PC-9 (cell line): Measurements from ENCODE around the gene EVA1C. TPM values are rescaled to one million over a fixed set of nuclear protein-coding genes. Genes with fewer than 3 reads are reported as not detected.
"Not testable (repeated sequence)": the region's sequence is repeated elsewhere in the genome, so short reads cannot be mapped to it uniquely, and the experiment has no call there.

ENCODE experiments used
- BruUV-seq: library from RNA; stranded (reverse); fragments of 400-500 nt; replicated peaks from 2 replicates; lab custom pipeline; 2021; lab: Mats Ljungman, UMichigan
- CTCF ChIA-PET: fragments of 300-600 bp; sonication (Branson Sonifier 250); formaldehyde crosslinking; loops from one replicate; lab custom pipeline; 2022; ENCODE audit warnings: antibody characterized with exemption; lab: Charles Lee
- POLR2A ChIA-PET: fragments of 300-600 bp; sonication (Branson Sonifier 250); formaldehyde crosslinking; loops from one replicate; lab custom pipeline; 2022; ENCODE audit warnings: antibody characterized with exemption; ENCODE audit not compliant: unreplicated experiment; lab: Charles Lee
- DNase-seq, 2 experiments: peaks; one replicate each; pipeline versions ENCODE4 v3.0.0 to v3.0.0-alpha.2; 2015 to 2022; ENCODE audit warnings: mixed read lengths in 1 of 2
- H2AFZ ChIP-seq: fragments of 200-600 bp; sonication (generic); 2 replicates; pipeline ENCODE4 v1.8.1; 2017; ENCODE audit warnings: antibody characterized with exemption
- H3F3A ChIP-seq: fragments of 200-600 bp; sonication (generic); 2 replicates; pipeline ENCODE4 v1.8.1; 2017; ENCODE audit warnings: antibody characterized with exemption, mild to moderate bottlenecking, low read depth; ENCODE audit not compliant: insufficient read depth
- H3K27ac ChIP-seq: fragments of 200-600 bp; sonication (generic); 2 replicates; pipeline ENCODE4 v1.6.1; 2016; ENCODE audit warnings: mixed run types
- H3K27me3 ChIP-seq: fragments of 200-600 bp; sonication (generic); 2 replicates; pipeline ENCODE4 v1.6.1; 2016; ENCODE audit warnings: low read depth, mixed run types; ENCODE audit not compliant: insufficient read depth
- H3K36me3 ChIP-seq: fragments of 200-600 bp; sonication (generic); 2 replicates; pipeline ENCODE4 v1.6.1; 2016; ENCODE audit warnings: low read depth, mixed run types
- H3K4me1 ChIP-seq: fragments of 200-600 bp; sonication (generic); replicated peaks from 2 replicates; pipeline ENCODE4 v1.6.1; 2016; ENCODE audit warnings: mixed run types; ENCODE audit not compliant: insufficient read depth
- H3K4me2 ChIP-seq: fragments of 200-600 bp; sonication (generic); 2 replicates; pipeline ENCODE4 v1.6.1; 2017; ENCODE audit warnings: mixed run types
- H3K4me3 ChIP-seq: fragments of 200-600 bp; sonication (generic); 2 replicates; pipeline ENCODE4 v1.6.1; 2016; ENCODE audit warnings: mixed run types
- H3K79me2 ChIP-seq: fragments of 200-600 bp; sonication (generic); 2 replicates; pipeline ENCODE4 v1.6.1; 2017; ENCODE audit warnings: low read depth, mixed run types
- H3K9me2 ChIP-seq: fragments of 200-600 bp; sonication (generic); 2 replicates; pipeline ENCODE4 v1.8.1; 2017; ENCODE audit warnings: mild to moderate bottlenecking; ENCODE audit not compliant: insufficient read depth
- H3K9me3 ChIP-seq: fragments of 200-600 bp; sonication (generic); 2 replicates; pipeline ENCODE4 v1.8.1; 2016; ENCODE audit warnings: low read depth; ENCODE audit not compliant: insufficient read depth
- H4K20me1 ChIP-seq: fragments of 200-600 bp; sonication (generic); 2 replicates; pipeline ENCODE4 v1.8.1; 2017; ENCODE audit not compliant: insufficient read depth
- EZH2 ChIP-seq: fragments of 200-600 bp; sonication (generic); IDR thresholded peaks from 2 replicates; pipeline ENCODE4 v1.8.0; 2017; ENCODE audit warnings: antibody characterized with exemption, low read depth
- intact Hi-C: fragments of 100-400 bp; cut with micrococcal nuclease; formaldehyde crosslinking; loops from one replicate; pipeline ENCODE4 v1.10.0; 2022; ENCODE audit not compliant: unreplicated experiment
- total RNA-seq: library from RNA; stranded (reverse); gene quantifications from 2 replicates; pipeline ENCODE4 v1.2.3, GENCODE V29; 2021
- TF ChIP-seq, protein P1 (sequence below): fragments of 200-600 bp; sonication (generic); conservative IDR thresholded peaks from 2 replicates; pipeline ENCODE4 v1.6.1; 2017; ENCODE audit warnings: mixed run types, antibody characterized with exemption, mild to moderate bottlenecking, moderate library complexity

Gene EVA1C
- total RNA-seq, 1 experiment from 2014 or later = 3.0 TPM

DNA sequence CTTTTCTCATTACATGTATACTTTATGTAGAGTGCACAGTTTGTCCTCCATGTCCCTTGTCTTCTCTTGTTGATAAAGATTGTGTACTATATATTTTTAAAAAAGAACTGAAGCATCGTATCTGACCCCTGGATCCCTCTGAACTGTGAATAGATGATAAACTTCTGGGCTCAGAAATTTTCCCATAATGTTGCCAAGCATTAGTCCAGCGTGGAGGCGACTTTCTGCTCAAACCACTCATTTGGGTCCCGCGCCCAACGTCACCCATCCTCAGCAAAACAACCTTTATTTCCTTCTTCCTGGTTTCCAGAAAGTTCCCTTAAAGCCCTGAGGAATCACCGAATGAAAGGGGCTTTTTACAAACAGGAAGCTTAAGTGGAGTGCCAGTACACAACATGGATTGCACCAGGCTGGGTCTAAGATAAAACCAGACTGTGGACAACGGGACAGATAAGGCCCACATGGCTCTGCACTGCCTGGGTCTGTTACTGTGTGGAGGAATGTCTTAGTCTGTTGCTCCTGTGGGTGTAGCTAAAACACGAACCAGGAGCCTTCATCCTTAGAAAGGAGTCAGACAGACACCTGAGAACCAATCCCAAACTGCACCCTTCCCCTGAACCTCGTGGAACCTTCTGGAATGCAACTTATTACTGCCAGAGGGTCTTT is 15.6 kb downstream of the EVA1C start:
- no peaks in the 10 kb centered on the region for H3K4me1 ChIP-seq
- no peaks in the 10 kb centered on the region for H3K79me2 ChIP-seq

DNA sequence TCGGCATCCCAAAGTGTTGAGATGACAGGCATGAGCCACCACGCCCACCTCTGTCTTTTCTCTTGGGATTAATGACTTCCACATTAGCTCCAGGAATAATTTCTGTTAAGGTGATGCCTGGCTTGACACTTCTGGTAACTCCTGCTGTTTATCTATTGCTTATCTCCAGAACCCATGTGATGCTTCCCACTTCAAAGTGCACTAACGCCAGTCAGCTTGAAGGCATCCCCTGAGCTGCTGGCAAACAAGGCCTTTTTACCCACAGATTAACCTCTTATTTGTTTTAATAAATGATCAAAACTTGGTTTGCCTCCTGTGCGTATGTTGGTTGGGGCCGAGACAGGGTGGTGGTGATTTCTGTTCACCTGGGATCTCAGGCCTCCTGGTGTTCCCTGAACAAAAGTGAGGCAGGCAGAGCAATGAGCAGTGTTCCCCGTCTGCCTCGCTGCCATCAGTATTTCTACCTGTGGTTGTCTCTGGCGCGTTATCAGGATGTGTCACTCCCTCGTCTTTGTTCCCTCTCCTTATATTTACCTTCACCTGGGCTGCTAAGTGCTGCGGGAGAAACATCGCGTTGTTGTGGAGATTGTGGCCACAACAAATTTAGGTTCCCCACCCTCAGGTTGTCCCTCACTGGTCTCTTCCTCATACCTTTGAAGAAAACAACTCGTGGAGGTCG is 20.6 kb downstream of the EVA1C start:
- H2AFZ ChIP-seq, BruUV-seq, H3K9me2 ChIP-seq, POLR2A ChIA-PET, H3K36me3 ChIP-seq, H3K27ac ChIP-seq, H3K27me3 ChIP-seq, H3K4me1 ChIP-seq, H3K9me3 ChIP-seq, CTCF ChIA-PET, H3F3A ChIP-seq, H3K79me2 ChIP-seq, H3K4me3 ChIP-seq, H4K20me1 ChIP-seq: not testable (repeated sequence)
- intact Hi-C loops = loop anchor here (2.0 kb wide), 2 partner anchors 24 to 40 kb away; partner anchors contain the start of gene URB1
- H3K4me2 ChIP-seq = peak overlapping the region; percentile 38
- DNase-seq = peak; percentile 76 to 92

More for the DNA sequence above, 15.6 kb downstream of the EVA1C start:
- no peak for TF ChIP-seq EZH2
- TF ChIP-seq, protein P1, sequence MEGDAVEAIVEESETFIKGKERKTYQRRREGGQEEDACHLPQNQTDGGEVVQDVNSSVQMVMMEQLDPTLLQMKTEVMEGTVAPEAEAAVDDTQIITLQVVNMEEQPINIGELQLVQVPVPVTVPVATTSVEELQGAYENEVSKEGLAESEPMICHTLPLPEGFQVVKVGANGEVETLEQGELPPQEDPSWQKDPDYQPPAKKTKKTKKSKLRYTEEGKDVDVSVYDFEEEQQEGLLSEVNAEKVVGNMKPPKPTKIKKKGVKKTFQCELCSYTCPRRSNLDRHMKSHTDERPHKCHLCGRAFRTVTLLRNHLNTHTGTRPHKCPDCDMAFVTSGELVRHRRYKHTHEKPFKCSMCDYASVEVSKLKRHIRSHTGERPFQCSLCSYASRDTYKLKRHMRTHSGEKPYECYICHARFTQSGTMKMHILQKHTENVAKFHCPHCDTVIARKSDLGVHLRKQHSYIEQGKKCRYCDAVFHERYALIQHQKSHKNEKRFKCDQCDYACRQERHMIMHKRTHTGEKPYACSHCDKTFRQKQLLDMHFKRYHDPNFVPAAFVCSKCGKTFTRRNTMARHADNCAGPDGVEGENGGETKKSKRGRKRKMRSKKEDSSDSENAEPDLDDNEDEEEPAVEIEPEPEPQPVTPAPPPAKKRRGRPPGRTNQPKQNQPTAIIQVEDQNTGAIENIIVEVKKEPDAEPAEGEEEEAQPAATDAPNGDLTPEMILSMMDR = no peak
- no peaks in the 10 kb centered on the region for H4K20me1 ChIP-seq
- H3K4me2 ChIP-seq = no peak overlapping the region
- no peaks in the 10 kb centered on the region for H3K27me3 ChIP-seq
- no peak overlapping the region for H2AFZ ChIP-seq
- DNase-seq = no peak
- intact Hi-C loops = no loop called here
- no peaks in the 10 kb centered on the region for H3K9me2 ChIP-seq
- H3K27ac ChIP-seq = no peak overlapping the region
- CTCF ChIA-PET = no interaction called here
- no peak overlapping the region for H3K4me3 ChIP-seq
- H3K36me3 ChIP-seq = no peaks in the 10 kb centered on the region
- H3F3A ChIP-seq = no peaks in the 10 kb centered on the region
- POLR2A ChIA-PET = no interaction called here
- BruUV-seq = no TSS peak
- H3K9me3 ChIP-seq = no peaks in the 10 kb centered on the region

DNA sequence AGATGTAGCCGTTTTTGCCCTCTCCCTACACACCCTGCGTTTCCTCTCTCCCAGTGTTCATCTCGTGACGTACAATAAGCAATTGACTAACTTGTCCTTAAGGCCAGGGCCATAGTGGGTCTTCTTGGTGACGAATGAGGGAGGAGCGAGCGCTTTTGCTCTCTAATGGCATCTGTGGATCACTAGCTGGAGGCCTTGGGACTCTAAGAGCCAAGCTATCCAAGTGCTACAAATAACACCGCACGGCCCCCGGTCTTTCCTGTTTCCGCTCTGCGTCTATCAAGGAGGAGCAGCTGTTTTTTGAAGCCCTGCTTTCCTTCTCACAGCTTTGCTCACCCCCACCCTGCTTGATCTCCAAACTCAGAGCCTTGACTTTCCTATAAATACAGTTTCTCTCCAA is 25.2 kb downstream of the EVA1C start:
- H3K4me3 ChIP-seq = no peak overlapping the region
- H3K9me2 ChIP-seq = no peaks in the 10 kb centered on the region
- TF ChIP-seq, protein P1 = no peak
- TF ChIP-seq EZH2 = no peak
- no TSS peak for BruUV-seq
- H4K20me1 ChIP-seq = no peaks in the 10 kb centered on the region
- H2AFZ ChIP-seq = no peak overlapping the region
- no peak overlapping the region for H3K27ac ChIP-seq
- no peaks in the 10 kb centered on the region for H3K4me1 ChIP-seq
- no peak for DNase-seq
- no peaks in the 10 kb centered on the region for H3K9me3 ChIP-seq
- H3F3A ChIP-seq = no peaks in the 10 kb centered on the region
- intact Hi-C loops = no loop called here
- CTCF ChIA-PET = no interaction called here
- H3K79me2 ChIP-seq = no peaks in the 10 kb centered on the region
- H3K36me3 ChIP-seq = no peaks in the 10 kb centered on the region
- no peak overlapping the region for H3K4me2 ChIP-seq
- POLR2A ChIA-PET = no interaction called here
- no peaks in the 10 kb centered on the region for H3K27me3 ChIP-seq
